RPMI8226 (cell line): Measurements from ENCODE around the gene DUSP6.
"Not testable (repeated sequence)": the region's sequence is repeated elsewhere in the genome, so short reads cannot be mapped to it uniquely, and the experiment has no call there.

ENCODE experiments used
- DNase-seq: peaks from one replicate; pipeline ENCODE4 v3.0.0-alpha.2; 2015

DUSP6 gene

GRCh38 chr12:89351489-89352241 lies 636 bp downstream of the DUSP6 start:
- DNase-seq: peak; percentile 66

GRCh38 chr12:89350630-89351488 lies 1.4 kb downstream of the DUSP6 start:
- peak; percentile 54 for DNase-seq

DNA sequence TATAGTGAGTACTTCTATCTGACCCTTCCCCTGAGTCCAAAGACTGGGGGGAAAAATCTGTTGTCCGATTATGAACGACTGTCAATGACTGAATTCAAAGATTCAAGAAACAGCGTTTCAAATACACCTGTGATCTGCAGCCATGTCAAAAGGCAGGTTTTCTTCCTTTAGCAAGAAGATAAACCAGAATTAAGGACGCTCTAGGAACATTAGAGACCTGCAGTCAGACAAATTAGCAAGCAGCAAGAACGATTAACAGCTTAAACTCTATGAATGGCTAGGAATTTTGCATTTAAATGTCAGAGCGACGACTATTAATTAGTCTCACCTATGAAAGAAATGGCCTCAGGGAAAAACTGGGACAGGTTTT lies 2.1 kb downstream of the DUSP6 start:
- DNase-seq: no peak

DNA sequence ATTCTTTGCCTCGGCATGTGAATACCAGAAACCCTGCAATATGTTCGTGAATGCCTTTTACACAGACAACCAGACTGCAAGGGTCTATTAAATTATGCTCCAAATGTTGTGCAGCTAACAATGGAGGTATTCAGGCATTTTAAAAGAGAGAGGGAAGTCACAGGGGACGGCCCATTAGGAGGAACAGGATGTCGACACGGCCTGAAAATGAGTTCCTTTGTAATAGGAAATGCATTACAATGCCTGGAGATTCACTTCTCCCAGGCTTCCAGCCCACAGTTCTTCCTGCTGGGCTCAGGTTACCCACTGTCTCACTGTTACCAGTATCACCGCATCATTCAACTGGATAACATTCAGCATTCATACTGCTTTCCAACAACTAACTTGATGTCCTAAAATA lies 2.5 kb downstream of the DUSP6 start:
- DNase-seq: no peak

GRCh38 chr12:89348894-89349699 lies 3.2 kb downstream of the DUSP6 start:
- DNase-seq: no peak

GRCh38 chr12:89347325-89347829 lies 4.9 kb downstream of the DUSP6 start:
- DNase-seq: no peak

DNA sequence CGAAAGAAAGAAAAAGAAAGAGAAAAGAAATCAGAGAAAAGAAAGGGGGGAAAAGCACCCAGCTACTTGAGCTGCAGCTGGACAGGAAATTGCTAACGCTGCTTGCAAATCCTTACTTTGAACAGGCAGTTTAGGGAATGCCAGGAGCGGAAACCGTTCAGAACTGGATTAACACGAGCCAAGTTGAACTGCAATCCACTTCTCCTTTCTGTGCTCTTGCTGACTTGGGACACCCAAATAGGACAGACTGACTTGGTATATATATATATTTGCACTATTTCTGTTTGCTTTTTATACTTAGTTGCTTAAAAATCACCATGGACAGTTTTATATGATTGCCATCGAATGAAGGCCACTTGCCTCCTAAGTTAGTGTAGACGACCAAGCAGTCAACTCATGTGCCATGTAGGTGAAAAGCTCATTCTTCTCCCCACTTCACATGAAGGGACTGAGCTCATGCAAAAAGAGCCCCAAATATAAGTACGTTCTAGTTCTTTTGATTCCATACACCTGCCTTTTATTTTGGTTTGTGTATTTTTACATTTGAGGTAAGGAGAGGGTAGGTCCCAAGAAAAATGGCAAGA lies 5.5 kb downstream of the DUSP6 start:
- DNase-seq: peak; percentile 41

GRCh38 chr12:89345830-89346740 lies 6.2 kb downstream of the DUSP6 start:
- DNase-seq: peak; percentile 96

- DNase-seq: no peak
Measured at GRCh38 chr12:89345376-89345775, 6.9 kb downstream of the DUSP6 start.

DNA sequence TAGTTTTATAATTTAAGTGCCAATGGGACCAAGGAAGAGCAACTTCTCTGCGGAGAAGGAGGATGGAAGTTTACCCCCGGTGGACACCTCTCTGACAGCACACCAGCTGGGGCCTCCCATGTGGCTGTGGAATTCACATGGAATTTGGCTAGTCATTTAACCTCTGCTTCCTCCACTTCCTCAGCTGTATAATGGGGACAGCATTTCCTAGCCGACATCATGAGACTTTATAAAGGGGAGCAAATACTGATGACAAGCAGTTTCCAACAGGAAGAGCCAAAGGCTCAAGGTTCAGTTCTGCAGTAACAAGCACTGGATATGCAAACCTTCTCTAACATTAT lies 7.5 kb downstream of the DUSP6 start:
- no peak for DNase-seq

DNA sequence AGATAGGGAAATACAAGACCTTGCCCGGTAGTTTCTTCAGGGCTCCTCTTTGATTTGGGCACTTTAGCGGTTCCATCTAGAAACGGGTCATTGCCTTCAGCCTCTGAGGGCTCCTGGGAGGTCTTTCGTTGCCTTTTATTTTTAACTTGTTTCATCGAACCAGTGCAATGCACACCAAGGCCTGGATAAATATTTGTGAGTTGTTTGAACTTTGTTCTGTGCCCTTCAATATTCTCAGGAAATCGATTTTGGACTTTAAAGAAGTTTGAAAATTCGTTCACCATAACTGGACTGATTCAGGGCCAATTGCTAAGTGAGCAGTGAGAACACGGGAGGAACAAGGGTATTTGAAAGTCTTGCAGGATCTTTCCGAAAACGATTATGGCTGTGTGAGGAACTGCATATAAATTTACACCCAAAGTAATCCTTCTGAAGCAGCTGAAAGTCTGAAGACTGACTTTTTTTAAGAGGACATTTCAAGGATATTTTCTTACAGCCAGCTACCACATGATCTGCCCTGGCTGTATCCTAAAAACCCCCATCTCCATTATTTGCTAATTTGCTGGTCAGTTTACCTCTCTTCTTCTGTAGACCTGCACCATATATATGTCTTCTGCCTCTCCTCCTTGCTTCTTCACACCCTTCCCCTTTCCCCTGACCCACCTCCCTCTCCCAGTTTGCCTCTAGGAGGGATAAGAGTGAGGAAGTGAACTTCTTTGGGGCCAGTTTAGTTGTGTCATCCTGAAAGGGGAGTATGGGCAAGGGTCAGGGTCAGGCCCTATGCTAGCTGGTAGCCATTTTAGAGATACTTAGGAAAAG lies 8.0 kb downstream of the DUSP6 start:
- DNase-seq: no peak

GRCh38 chr12:89343127-89343526 lies 9.2 kb downstream of the DUSP6 start:
- no peak for DNase-seq

- no peak for DNase-seq
Measured at GRCh38 chr12:89340861-89341260, 11.4 kb downstream of the DUSP6 start.

DNA sequence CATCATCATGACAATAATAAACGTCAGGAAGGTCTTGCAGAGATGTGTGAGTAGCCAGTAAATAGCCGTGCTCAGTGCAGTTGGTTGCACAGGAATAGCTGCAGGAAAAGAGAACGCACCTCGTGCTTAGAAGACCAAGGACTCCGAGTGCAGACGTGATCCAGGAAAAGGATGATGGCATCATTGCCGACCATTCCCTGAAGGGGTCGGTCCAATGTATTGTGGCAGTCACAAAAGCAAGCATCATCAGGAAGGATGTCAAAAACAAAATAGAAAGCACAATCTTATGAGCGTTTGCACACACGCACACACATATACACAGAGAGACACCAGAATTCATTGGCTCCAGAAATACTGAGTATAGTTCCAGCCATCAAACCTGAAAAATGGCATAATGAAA lies 12.8 kb downstream of the DUSP6 start:
- no peak for DNase-seq

DNA sequence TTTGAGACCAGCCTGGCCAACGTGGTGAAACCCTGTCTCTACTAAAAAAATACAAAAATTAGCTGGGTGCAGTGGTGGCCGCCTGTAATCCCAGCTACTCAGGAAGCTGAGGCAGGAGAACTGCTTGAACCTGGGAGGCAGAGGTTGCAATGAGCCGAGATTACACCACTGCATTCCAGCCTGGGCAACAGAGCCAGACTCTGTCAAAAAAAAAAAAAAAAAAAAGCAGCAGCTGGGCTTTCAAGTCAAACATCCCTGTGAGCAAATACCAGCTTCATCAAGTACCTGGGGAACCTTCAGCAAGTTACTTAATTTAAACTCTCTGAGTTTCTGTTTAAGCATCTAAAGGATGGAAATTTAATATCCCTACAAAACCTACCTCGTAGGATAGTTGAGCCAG lies 15.2 kb downstream of the DUSP6 start:
- DNase-seq: not testable (repeated sequence)

DNA sequence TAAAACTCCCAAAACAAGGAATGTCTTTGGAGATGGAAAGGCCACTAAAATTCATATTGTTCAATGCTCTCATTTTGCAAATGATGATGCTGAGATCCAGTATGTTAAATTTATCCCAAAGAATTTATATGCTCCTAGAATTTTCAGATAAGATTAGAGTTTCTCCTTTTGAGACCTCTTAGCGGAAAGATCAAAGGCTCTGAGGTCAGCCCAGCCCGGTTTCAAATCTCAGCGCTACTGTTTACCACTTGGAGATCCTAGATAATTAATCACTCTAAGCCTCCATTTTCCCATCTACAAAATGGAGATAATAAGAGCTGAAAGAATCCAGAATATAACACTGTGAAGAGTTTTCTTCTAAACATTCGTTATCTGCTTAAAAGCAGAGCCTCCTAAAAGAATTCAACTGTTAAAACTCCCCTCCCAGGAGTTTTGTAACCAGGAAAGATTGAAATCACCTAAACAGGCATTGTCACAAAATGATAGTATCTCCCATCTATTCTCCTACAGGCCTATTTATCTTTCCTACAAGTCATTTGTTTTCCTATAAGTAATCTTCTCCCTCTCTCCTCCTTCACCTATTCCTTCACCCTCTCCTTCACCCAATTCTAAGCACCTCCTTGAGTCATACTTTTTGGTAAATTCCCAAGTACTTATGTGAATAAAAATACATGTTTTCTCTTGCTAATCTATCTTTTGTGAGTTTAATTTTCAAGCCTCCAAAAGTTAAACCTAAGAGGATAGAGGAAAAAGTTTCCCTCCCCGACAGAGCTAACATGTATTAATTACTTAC lies 16.7 kb downstream of the DUSP6 start:
- no peak for DNase-seq

GRCh38 chr12:89334548-89335169 lies 17.6 kb downstream of the DUSP6 start:
- DNase-seq: no peak

GRCh38 chr12:89333564-89334252 lies 18.6 kb downstream of the DUSP6 start:
- peak; percentile 68 for DNase-seq
